ENCODE data around the gene TANK. TPM values are rescaled to one million over a fixed set of nuclear protein-coding genes. Genes with fewer than 3 reads are reported as not detected.

Gene TANK
- total and polyA plus RNA-seq, 2 experiments from 2014 or later = 27.7 to 35.4 TPM

GRCh38 chr2:161283926-161284325 is 123.7 kb downstream of the TANK start:
- Mint-ChIP-seq H3K9me3 (peaks cover 28% of the 10 kb centered on the region), H3K27me3 (ENCODE audit: insufficient read depth, low read depth, poor library complexity) (no peaks in the 10 kb centered on the region), H3K27ac (no peak overlapping the region), H3K4me1 (no peaks in the 10 kb centered on the region), H3K36me3 (ENCODE audit: low read depth) (peaks cover 7% of the 10 kb centered on the region), H3K4me3 (no peak overlapping the region)
- H3K4me2 ChIP-seq = no peak overlapping the region
- no peaks in the 10 kb centered on the region for H4K20me1 ChIP-seq (replicated peaks; ENCODE audit: insufficient read depth)
- no peaks in the 10 kb centered on the region for H3K79me2 ChIP-seq (replicated peaks; ENCODE audit: insufficient read depth)
- H3F3A ChIP-seq (replicated peaks; ENCODE audit: low read depth) = no peaks in the 10 kb centered on the region
- H3K36me3 ChIP-seq (ENCODE audit: insufficient read depth) = no peaks in the 10 kb centered on the region
- H3K4me1 ChIP-seq (ENCODE audit: insufficient read depth) = no peaks in the 10 kb centered on the region; the same call in 1 of the 2 replicates
- no peak overlapping the region for H3K27ac ChIP-seq (ENCODE audit: low read depth)
- DNase-seq (ENCODE audit: low spot score) (no peak), ATAC-seq (no peak)
- no peak for TF ChIP-seq EZH2 (IDR thresholded peaks at IDR 0.05; ENCODE audit: low read depth, unreplicated experiment)
- TF ChIP-seq CTCF (conservative IDR thresholded peaks at IDR 0.05; ENCODE audit: low read depth in 2 of 2) = no peak
- no peak for TF ChIP-seq POLR2AphosphoS5 (IDR thresholded peaks at IDR 0.05; ENCODE audit: low read depth)
- TF ChIP-seq ZNF114 (CRISPR knock-in tag; IDR thresholded peaks at IDR 0.05) = no peak
- no peak for TF ChIP-seq ZNF462 (CRISPR knock-in tag; IDR thresholded peaks at IDR 0.05)
- 0 out of 2 replicates have a peak overlapping the region, but pooled peaks have one; percentile 16 for H2AFZ ChIP-seq
- no peaks in the 10 kb centered on the region for H3K9me2 ChIP-seq (ENCODE audit: insufficient read depth)
- no peaks in the 10 kb centered on the region for H3K27me3 ChIP-seq (ENCODE audit: insufficient read depth)
- H3K4me3 ChIP-seq = no peak overlapping the region

Other genes with a start within 250 kb of the TANK start
- gene PSMD14, start 148.0 kb downstream of the TANK start, total RNA-seq (2014; rRNA removed; shearing (Covaris generic)) = 91.6 and 92.2 TPM in 2 replicates
- gene PSMD14, start 148.0 kb downstream of the TANK start, polyA plus RNA-seq (2016; fragmentation: Nextera tagmentation; extraction: Ambion mirVana) = 112 and 123 TPM in 2 replicates